22Rv1 (cell line): ENCODE results near the gene PDZD4.

Experiments
- H3K27ac ChIP-seq: fragments of 450-650 bp; 2 replicates; pipeline ENCODE4 v1.5.1; 2017
- CTCF ChIP-seq: fragments of 450-650 bp; IDR thresholded peaks from 2 replicates; pipeline ENCODE4 v1.5.1; 2017; ENCODE audit warnings: mild to moderate bottlenecking
- ZFX ChIP-seq: fragments of 450-650 bp; IDR thresholded peaks from 2 replicates; pipeline ENCODE4 v1.6.1; 2017; ENCODE audit warnings: antibody characterized with exemption, borderline replicate concordance

Gene PDZD4

GRCh38 chrX:153769865-153770600 is 60.3 kb downstream of the PDZD4 start:
- no peak for TF ChIP-seq CTCF
- TF ChIP-seq ZFX, result no peak
- no peak overlapping the region for H3K27ac ChIP-seq

DNA sequence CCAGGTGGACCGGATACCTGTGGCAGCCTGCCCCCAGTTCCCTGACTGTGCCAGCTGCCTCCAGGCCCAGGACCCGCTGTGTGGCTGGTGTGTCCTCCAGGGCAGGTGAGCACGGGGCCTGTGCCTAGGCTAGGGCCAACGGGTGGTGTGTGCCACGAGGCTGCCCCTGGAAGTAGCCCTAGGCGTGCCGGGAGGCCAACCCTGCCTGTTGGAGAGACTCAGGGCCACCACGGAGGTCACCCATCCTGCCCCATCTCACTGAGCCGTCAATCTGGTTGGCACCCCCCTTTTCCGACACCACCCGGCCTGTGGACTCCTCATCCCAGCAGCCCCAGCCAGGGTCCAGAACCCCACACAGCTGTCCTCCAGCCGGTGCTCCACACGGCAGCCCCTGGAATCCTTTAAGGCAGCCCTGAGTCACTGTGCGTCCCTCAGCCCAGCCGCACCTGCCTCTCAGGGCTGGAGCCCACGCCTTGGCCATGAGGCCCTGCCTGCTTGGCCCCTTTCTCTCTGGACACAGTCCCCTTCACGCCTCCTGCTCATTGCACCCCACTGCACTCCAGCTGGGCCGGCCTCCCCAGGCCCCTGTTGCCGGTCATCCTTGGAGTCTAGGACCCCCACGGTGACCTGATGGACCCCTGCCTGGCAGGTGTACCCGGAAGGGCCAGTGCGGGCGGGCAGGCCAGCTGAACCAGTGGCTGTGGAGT is 61.0 kb downstream of the PDZD4 start:
- TF ChIP-seq CTCF (no peak), ZFX (no peak)
- H3K27ac ChIP-seq, result no peak overlapping the region

GRCh38 chrX:153768311-153769157 is 61.8 kb downstream of the PDZD4 start:
- TF ChIP-seq ZFX (no peak), CTCF (no peak)
- H3K27ac ChIP-seq, result no peak overlapping the region

DNA sequence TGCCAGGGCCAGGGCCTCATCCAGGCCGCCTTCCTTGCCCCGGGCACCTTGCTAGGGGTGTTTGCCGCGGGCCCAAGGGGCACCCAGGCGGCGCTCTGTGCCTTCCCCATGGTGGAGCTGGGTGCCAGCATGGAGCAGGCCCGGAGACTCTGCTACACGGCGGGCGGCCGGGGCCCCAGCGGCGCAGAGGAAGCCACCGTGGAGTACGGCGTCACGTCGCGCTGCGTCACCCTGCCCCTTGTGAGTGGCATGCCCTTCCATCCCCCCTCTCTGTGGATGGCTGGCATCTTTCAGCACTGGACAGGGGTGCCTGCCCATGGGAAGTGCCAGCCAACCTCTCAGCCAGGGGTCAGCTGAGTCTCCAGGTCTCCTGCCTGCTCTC is 62.7 kb downstream of the PDZD4 start:
- TF ChIP-seq CTCF (no peak), ZFX (no peak)
- H3K27ac ChIP-seq, result no peak overlapping the region

DNA sequence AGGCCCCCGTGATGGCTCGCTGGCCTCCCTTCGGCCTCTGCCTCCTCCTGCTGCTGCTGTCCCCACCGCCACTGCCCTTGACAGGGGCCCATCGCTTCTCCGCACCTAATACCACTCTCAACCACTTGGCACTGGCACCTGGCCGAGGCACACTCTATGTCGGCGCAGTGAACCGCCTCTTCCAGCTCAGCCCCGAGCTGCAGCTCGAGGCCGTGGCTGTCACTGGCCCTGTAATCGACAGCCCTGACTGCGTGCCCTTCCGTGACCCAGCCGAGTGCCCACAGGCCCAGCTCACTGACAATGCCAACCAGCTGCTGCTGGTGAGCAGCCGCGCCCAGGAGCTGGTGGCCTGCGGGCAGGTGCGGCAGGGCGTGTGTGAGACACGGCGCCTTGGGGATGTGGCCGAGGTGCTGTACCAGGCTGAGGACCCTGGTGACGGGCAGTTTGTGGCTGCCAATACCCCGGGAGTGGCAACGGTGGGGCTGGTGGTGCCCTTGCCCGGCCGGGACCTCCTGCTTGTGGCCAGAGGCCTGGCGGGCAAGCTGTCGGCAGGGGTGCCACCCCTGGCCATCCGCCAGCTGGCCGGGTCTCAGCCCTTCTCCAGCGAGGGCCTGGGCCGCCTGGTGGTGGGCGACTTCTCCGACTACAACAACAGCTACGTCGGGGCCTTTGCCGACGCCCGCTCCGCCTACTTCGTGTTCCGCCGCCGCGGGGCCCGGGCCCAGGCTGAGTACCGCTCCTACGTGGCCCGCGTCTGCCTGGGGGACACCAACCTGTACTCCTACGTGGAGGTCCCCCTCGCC is 63.3 kb downstream of the PDZD4 start:
- H3K27ac ChIP-seq, result no peak overlapping the region
- TF ChIP-seq ZFX, result no peak

DNA sequence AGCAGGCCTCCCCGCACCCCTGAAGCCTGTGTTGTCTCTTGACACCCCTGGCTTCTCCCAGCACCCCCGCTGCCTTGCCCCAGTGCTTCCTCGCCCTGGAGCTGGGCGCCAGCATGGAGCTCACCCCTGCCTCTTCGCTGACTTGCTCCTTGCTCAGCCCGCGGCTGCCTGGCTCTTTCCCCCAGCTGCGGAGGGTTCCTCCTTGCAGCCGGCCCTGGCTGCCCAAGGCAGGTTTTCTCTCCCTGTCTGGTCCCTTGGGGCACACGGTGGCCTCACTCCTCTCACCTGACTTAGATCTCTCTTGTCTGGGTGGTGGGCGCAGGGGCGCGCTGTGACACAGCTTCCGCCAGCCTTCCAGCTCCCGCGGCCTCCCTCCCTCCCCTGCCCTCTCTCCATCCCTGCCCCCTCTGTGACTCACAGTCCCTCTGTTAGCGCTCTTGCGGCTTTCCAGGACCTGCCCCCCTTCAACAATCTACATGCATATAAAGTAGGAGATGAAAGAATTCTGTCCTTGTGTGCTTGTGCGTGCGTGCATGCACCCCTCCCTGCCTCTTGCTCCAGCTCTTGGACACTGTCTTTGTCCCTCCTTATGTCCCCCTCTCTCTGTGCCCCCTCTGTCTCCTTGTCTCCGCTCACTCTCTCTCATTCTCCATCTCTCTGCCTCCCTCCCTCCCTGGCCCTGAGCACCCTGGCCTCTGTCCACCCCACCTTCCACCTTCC is 64.1 kb downstream of the PDZD4 start:
- TF ChIP-seq ZFX (no peak), CTCF (no peak)
- H3K27ac ChIP-seq, result no peak overlapping the region
